K562 (cell line): ENCODE measurements around the gene FKBP8. TPM values are rescaled to one million over a fixed set of nuclear protein-coding genes. Genes with fewer than 3 reads are reported as not detected.
A peak's percentile ranks its signal among the peaks of the same experiment; 100 is the strongest.

Source experiments
- BRD9 ChIP-seq: fragments of 450-650 bp; IDR thresholded peaks from 2 replicates; pipeline ENCODE4 v1.6.1; 2018; ENCODE audit warnings: low read depth; ENCODE audit not compliant: partially characterized antibody
- CTCFL ChIP-seq: IDR thresholded peaks from 2 replicates; pipeline ENCODE4 v1.6.1; 2011; ENCODE audit warnings: borderline replicate concordance, low read depth, mild to moderate bottlenecking, moderate library complexity, low read length; ENCODE audit not compliant: insufficient read depth, poor library complexity, severe bottlenecking
- CUX1 ChIP-seq: fragments of 200-800 bp; sonication (Bioruptor generic); IDR thresholded peaks from 2 replicates; pipeline ENCODE4 v1.6.1; 2016; ENCODE audit warnings: missing genetic modification characterization, missing compliant biosample characterization
- ELF2 ChIP-seq: fragments of 250-450 bp; sonication (Bioruptor Pico); IDR thresholded peaks from 2 replicates; pipeline ENCODE4 v1.5.0; 2021; ENCODE audit warnings: mild to moderate bottlenecking
- FOS ChIP-seq: IDR thresholded peaks from 3 replicates; pipeline ENCODE4 v1.6.1; 2011; ENCODE audit not compliant: insufficient read length; ENCODE audit errors: extremely low read depth
- KAT8 ChIP-seq: fragments of 450-650 bp; IDR thresholded peaks from 2 replicates; pipeline ENCODE4 v1.6.1; 2016; ENCODE audit warnings: low read depth, mild to moderate bottlenecking
- MTA3 ChIP-seq: fragments of 450-650 bp; formaldehyde crosslinking; IDR thresholded peaks from 2 replicates; pipeline ENCODE4 v1.6.1; 2017; ENCODE audit warnings: mild to moderate bottlenecking, borderline replicate concordance
- PCBP1 ChIP-seq: fragments of 200-400 bp; formaldehyde crosslinking; IDR thresholded peaks from 2 replicates; pipeline ENCODE4 v1.6.1; 2018; ENCODE audit warnings: mild to moderate bottlenecking, low read depth, low read length; ENCODE audit not compliant: poor library complexity, severe bottlenecking
- PPARD ChIP-seq: fragments of 250-450 bp; sonication (Bioruptor Pico); IDR thresholded peaks from 2 replicates; pipeline ENCODE4 v1.8.0; 2022; ENCODE audit warnings: inconsistent platforms, mild to moderate bottlenecking, moderate library complexity
- SIX5 ChIP-seq, 2 experiments: IDR thresholded peaks; 2 replicates each; pipeline ENCODE4 v1.6.1; 2011; ENCODE audit warnings: low read length in 2 of 2, borderline replicate concordance in 1 of 2, low read depth in 1 of 2, mild to moderate bottlenecking in 1 of 2, moderate library complexity in 1 of 2; ENCODE audit not compliant: insufficient read depth in 1 of 2
- TRIM24 ChIP-seq, 2 experiments: fragments of 450-650 bp; IDR thresholded peaks; 2 replicates each; pipeline ENCODE4 v1.6.1; 2016
- U2AF1 ChIP-seq: fragments of 200-400 bp; formaldehyde crosslinking; optimal IDR thresholded peaks from 2 replicates; pipeline ENCODE3; 2017; ENCODE audit warnings: mild to moderate bottlenecking, low read depth, low read length, moderate library complexity
- ZNF124 ChIP-seq: sonication (generic); formaldehyde crosslinking; IDR thresholded peaks from 2 replicates; pipeline ENCODE4 v1.8.1; 2022; ENCODE audit warnings: missing genetic modification reagents
- ZNF133 ChIP-seq: fragments of 250-450 bp; sonication (Bioruptor Pico); IDR thresholded peaks from 2 replicates; pipeline ENCODE4 v1.4.0; 2020; ENCODE audit warnings: mild to moderate bottlenecking
- ZNF146 ChIP-seq: IDR thresholded peaks from one replicate; pipeline ENCODE4 v1.6.1; 2018; ENCODE audit warnings: missing compliant biosample characterization; ENCODE audit not compliant: unreplicated experiment
- ZNF551 ChIP-seq: fragments of 250-450 bp; sonication (Bioruptor Pico); IDR thresholded peaks from 2 replicates; pipeline ENCODE4 v1.5.0; 2021; ENCODE audit warnings: mild to moderate bottlenecking, moderate library complexity
- ZSCAN32 ChIP-seq: fragments of 450-650 bp; formaldehyde crosslinking; IDR thresholded peaks from 2 replicates; pipeline ENCODE4 v1.4.0; 2020; ENCODE audit warnings: mild to moderate bottlenecking, moderate library complexity
- polyA plus RNA-seq, 8 experiments: library from polyadenylated mRNA; depleted of rRNA in 4 of 8; stranded (reverse) in 5 of 8; unstranded in 3 of 8; fragments of >200 nt; fragmentation: Nextera tagmentation in 2 of 8; fragmentation: Illumina TruSeq in 1 of 8; extraction: Ambion mirVana in 2 of 8; extraction: Trizol in 1 of 8; gene quantifications; 2 replicates each; pipeline versions ENCODE4 v1.2.1 to v1.2.3, GENCODE V29; 2011 to 2014; ENCODE audit warnings: inconsistent platforms in 1 of 8, missing spikeins in 1 of 8
- total RNA-seq, 7 experiments: library from RNA; depleted of rRNA in 6 of 7; stranded (reverse); fragments of >200 nt in 6 of 7; fragmentation: Illumina TruSeq in 2 of 7; extraction: Trizol in 2 of 7; gene quantifications; 2 replicates each; pipeline versions ENCODE4 v1.2.1 to v1.2.3, GENCODE V29; 2011 to 2021; ENCODE audit warnings: low replicate concordance in 1 of 7
- TF ChIP-seq, protein P1 (sequence below): sonication (generic); formaldehyde crosslinking; IDR thresholded peaks from 2 replicates; pipeline ENCODE4 v1.8.0; 2022; ENCODE audit warnings: missing genetic modification reagents, mild to moderate bottlenecking, borderline replicate concordance

Gene FKBP8
- total and polyA plus RNA-seq, 9 of the 15 experiments (the other 6 are each of a cell fraction or from before 2014, with no cell fraction given), result 0.46 to 236 (median 104) TPM

GRCh38 chr19:18519962-18520847 is 23.2 kb downstream of the FKBP8 start (continued):
- TF ChIP-seq BRD9 (peak; percentile 46), ZSCAN32 (CRISPR knock-in tag) (no peak), ZNF133 (CRISPR knock-in tag) (no peak), ZNF551 (no peak), TRIM24 (IDR thresholded peaks at IDR 0.05) (no peak), CUX1 (CRISPR knock-in tag) (no peak), FOS (no peak), PCBP1 (no peak), ZNF124 (no peak), MTA3 (no peak; the same call in 1 of the 2 replicates), SIX5 (IDR thresholded peaks at IDR 0.05; ENCODE audit: borderline replicate concordance in 1 of 2, insufficient read depth in 1 of 2, low read depth in 1 of 2, low read length in 2 of 2) (no peak), CTCFL (peak; percentile 44), KAT8 (no peak), ZNF146 (CRISPR knock-in tag) (no peak), PPARD (no peak), U2AF1 (no peak), ELF2 (no peak)
- TF ChIP-seq, protein P1, sequence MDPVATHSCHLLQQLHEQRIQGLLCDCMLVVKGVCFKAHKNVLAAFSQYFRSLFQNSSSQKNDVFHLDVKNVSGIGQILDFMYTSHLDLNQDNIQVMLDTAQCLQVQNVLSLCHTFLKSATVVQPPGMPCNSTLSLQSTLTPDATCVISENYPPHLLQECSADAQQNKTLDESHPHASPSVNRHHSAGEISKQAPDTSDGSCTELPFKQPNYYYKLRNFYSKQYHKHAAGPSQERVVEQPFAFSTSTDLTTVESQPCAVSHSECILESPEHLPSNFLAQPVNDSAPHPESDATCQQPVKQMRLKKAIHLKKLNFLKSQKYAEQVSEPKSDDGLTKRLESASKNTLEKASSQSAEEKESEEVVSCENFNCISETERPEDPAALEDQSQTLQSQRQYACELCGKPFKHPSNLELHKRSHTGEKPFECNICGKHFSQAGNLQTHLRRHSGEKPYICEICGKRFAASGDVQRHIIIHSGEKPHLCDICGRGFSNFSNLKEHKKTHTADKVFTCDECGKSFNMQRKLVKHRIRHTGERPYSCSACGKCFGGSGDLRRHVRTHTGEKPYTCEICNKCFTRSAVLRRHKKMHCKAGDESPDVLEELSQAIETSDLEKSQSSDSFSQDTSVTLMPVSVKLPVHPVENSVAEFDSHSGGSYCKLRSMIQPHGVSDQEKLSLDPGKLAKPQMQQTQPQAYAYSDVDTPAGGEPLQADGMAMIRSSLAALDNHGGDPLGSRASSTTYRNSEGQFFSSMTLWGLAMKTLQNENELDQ, result no peak
